Posterior vena cava (tissue), 2 donors: Measurements from ENCODE around the gene DLGAP1. TPM values are rescaled to one million over a fixed set of nuclear protein-coding genes. Genes with fewer than 3 reads are reported as not detected.
A peak's percentile ranks its signal among the peaks of the same experiment; 100 is the strongest.

Experiments
- DNase-seq: peaks from one replicate; pipeline ENCODE4 v3.0.0-alpha.2; 2020; ENCODE audit warnings: low spot score
- intact Hi-C, 2 donors: fragments of 100-400 bp; cut with DNase I; formaldehyde crosslinking; loops; one replicate each; pipeline versions ENCODE4 v1.14.1 to v1.14.2; 2022 to 2023
- total RNA-seq, 2 donors: library from RNA; stranded (reverse); fragmentation: NEBNext Ultra II Directional; extraction: Animal tissue kit (Norgen Biotek cat#: 25700); gene quantifications; one replicate each; pipeline ENCODE4 v1.2.1, GENCODE V29; 2021
- donor health status: DM: yes; HTN: yes; CAD: no.
- donor health status: DM: yes; HTN: yes; CAD: no.

The DLGAP1 gene
- total RNA-seq, 2 donors from 2014 or later = 0.05 to 0.32 TPM

DNA sequence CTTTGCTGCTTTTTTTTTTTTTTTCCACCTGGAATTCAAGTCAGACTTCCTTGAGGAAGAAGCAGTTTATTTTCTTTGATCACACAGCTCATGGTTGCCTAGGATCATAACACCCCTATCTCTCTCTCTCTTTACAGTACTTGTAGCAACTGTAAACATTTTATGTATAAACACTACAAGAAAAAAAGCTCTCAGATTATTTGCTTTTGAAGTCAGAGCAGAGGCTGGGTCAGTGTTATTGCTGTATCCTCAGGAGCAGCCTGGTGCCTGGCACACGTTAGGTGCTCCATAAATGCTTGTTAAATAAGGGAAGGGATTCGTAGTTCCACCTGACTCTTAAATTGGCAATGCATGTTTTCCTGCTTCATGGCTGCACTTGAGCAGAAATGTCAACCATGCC is 783.9 kb downstream of the DLGAP1 start:
- no peak for DNase-seq
- intact Hi-C loops = no loop called here

DNA sequence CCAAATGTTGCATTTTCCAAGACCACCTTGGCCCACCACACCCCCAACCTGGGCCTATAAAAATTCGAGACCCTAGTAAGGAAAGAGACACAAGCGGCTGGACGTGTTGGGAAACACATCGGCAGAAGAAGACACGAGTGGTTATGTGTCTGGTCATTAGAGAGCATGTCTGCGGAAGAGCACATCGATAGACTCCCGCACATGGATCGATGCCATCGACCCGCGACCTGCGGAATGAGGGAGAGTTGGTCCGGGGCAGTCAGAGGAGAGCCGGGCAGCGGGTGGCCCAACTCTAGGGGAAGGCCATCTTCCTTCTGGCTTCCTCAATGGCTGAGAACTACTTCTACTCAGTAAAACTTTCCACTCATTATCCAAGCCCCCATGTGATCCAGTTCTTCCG is 785.7 kb downstream of the DLGAP1 start:
- no peak for DNase-seq
- intact Hi-C loops = loop anchor here (5.0 to 10.0 kb wide), 3 partner anchors 75 to 215 kb away; partner anchors contain the start of gene TGIF1 (in 2 of the 2)

DNA sequence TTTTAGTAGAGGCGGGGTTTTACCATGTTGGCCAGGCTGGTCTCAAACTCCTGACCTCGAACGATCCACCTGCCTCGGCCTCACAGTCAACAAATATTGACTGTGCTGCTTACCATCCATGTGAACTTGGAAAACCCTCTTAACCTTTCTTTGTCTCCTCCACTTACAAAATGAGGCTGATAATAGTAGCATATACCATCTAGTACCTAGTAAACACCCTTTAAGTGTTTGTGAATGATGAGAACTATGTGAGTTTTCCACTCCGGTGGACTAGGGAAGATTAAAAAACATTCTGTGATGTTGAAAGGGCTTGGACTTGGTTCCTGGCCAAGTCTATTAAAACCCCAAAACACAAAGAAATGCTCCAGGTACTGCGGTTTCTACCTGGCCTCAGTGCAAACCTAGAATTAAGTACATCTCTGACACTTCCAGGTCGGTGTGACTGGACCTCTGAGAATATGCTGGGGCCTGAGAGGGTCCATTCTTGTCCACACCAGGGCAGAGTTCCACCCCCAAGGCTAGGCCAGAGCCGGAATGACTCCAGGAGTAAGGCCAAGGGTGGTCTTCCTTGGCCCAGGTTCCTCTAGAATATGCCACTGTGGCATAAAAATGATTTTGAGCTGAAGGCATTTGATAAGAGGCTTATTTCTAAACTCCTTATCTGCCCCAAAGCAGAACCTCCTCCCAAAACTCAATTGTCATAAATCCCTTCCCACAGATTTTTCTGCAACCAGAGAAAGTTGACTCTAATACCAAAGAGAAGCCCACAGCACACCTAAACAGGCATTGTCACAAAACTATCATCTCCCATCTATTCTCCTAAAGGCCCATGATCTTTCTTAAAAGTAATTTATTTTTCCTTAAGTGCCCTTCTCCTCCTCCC is 787.6 kb downstream of the DLGAP1 start:
- intact Hi-C loops = loop anchor here (5.0 to 10.0 kb wide), 3 partner anchors 73 to 213 kb away; partner anchors contain the start of gene TGIF1 (in 2 of the 2)
- no peak for DNase-seq

GRCh38 chr18:3666526-3667254 is 788.4 kb downstream of the DLGAP1 start:
- intact Hi-C loops = loop anchor here (1.0 to 10.0 kb wide), 4 partner anchors 72 to 384 kb away; partner anchors contain the start of gene TGIF1 (in 2 of the 2)
- no peak for DNase-seq

DNA sequence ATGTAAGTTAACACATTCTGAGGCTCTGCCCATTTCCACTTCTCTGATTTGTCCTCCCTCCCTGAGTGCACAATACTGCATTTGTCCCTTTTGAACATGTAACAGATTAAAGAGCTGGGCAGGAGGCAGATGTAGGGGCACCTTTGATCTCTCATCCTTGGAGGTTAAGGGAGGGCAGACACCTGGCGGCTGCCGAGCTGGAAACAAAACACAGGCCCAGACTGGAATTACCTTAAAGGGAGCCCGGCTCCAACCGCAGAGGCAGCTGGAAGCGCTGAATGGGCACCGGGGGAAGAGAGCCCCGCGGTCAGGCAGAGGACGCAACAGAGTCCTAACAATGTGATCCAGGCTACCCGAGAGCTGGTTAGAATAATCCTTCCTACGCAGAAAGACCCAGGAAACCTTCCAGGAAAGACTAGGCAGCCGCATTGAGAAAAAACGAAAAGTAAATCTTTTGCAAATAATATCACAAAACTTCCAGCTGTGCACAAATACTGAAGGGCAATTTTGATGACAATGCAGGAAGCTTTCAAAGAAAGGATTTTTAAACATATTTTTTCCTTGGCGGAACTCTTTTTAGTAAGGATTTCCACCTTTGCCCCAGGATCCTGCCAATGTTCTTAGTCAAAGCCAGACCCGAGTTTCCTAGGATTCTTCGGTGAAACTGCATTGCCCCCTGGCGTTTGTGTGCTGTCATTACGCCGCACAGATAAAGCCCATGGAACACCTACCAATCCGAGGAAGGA is 789.2 kb downstream of the DLGAP1 start:
- DNase-seq = peak; percentile 93
- intact Hi-C loops = loop anchor here (1.0 to 10.0 kb wide), 4 partner anchors 71 to 384 kb away; partner anchors contain the start of gene TGIF1 (in 2 of the 2)

DNA sequence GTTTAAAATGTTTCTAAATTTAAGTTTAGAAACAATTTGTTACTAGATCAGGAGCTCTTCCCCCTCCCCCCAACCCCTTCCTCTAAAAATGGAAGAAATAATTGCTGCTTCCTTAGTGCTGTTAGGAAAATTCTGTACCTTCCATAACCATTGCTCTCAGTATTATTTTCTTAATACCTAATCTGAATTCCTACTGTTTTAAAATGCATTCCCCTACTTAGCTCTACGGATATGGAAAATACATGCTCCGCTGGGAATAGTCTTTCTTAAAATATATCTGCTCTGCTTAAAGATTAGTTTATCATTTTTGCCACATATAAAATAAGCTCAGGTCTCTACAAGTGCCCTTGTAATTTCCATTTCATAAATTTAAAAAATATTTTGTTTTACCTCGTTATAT is 789.9 kb downstream of the DLGAP1 start:
- intact Hi-C loops = loop anchor here (5.0 to 10.0 kb wide), 3 partner anchors 70 to 210 kb away; partner anchors contain the start of gene TGIF1 (in 2 of the 2)
- DNase-seq = no peak

- no peak for DNase-seq
These were observed 790.4 kb downstream of the DLGAP1 start for GRCh38 chr18:3664563-3665178.

GRCh38 chr18:3663870-3664512 is 791.1 kb downstream of the DLGAP1 start:
- intact Hi-C loops = loop anchor here (2.0 to 10.0 kb wide), 3 partner anchors 69 to 383 kb away; partner anchors contain the start of gene TGIF1 (in 2 of the 2)
- no peak for DNase-seq

More at GRCh38 chr18:3664563-3665178, 790.4 kb downstream of the DLGAP1 start:
- intact Hi-C loops = loop anchor here (5.0 to 10.0 kb wide), 3 partner anchors 70 to 210 kb away; partner anchors contain the start of gene TGIF1 (in 2 of the 2)

DNA sequence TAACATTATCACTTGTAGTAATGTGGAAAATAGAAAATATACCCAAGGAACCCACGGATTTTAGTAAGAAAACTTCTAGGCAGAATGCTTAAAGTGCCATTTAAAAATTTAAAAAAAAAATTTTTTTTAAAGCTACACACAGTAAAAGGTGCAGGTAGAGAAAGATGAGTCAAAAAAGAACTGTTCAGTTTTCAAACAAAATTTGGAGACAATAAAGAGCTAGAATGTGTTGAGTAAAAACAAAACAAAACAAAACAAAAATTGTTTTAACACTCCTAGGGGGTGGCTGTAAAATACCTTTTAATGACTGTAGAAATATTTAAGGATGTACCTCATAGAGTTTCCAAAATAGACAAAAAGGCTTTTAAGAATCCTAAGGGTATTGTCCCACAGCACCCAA is 793.1 kb downstream of the DLGAP1 start:
- no peak for DNase-seq
- intact Hi-C loops = loop anchor here (2.0 to 10.0 kb wide), 3 partner anchors 67 to 381 kb away; partner anchors contain the start of gene TGIF1 (in 2 of the 2)

DNA sequence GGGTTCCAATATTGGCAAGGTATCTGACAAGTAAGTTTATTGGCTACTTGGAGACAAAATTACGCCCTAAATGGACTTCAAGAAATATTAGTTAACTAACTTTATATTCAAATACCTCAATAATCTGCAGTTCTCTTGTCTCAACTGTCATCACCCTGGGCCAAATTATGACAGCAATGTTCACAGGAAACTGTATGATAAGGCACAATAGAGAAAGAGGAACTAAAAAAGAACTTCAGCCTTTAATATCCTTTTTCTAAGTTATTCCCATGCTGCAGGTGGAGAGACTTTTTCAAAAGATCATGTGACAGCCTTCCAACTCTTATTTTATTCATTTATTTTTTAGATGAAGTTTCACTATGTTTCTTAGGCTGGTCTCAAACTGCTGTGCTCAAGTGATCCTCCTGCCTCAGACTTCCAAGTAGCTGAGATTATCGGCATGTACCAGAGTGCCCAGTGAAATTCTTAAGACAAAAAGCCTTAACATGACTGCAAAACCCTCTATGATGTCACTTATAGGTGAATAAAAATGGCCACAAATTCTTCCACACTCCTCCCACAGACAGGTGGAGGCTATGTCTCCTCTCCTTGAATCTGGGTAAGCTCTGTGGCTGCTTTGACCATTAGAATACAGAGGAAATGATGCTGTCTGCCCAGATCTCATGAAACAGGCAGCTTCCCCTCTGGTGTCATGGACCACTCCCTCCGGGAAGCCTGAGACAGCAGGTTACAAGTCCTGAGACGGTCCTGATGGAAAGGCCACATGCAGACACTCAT is 794.2 kb downstream of the DLGAP1 start:
- intact Hi-C loops = loop anchor here (10.0 kb wide), 2 partner anchors 66 to 206 kb away; partner anchors contain the start of gene TGIF1 (in 2 of the 2)
- DNase-seq = no peak

DNA sequence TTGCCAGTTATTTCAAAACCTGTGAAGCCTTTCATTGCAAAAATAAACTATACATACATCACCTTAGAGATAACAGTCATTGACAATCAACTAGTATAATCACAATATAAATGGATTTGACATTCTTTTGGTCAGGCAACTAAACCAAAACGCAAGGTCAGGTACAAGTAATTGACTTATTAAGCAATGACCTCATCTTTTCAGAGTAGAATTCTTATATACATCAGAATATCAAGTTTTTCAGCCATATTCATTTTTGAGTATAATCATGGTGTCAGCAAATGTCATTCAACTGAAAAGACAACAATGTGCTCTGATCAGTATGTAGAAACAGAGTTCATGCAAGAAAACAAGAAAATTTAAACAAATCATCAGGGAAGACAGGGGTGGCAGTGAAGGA is 796.6 kb downstream of the DLGAP1 start:
- DNase-seq = no peak
- intact Hi-C loops = no loop called here

DNA sequence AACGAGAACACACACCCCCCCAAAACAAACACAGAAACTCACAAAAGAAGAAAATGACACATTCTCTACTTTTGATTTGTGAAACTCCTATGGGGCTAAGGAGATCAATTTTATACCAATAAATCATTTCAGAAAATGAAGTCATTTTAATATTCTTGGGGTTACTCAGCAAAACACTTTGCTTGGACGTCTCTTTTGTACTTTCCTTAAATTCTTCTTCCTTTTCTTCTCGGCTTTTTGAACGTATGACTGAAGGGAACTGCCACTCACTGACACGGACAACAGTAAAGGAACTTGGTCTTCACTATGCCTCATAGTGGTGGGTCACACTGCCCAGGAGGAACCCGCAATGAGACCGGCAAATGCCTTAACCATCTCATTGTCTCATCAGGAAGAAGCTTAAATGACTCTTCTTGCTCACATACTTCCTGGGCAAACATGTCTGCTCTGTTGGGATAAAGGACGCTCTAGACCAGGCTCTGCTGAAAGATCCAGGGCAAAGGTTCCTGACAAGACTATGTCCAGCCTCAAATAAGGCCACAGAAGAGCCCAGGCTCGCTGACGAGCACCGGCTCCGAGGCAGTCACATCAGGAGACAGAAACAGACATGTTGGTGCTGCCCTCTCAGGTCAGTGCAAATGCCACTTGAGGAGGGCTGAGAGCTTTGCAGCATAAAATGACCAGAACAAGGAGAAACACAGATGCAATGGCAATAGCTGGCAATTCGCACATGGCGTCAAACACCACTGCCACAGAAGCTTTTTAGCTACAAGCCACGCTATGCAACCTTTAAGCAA is 799.7 kb downstream of the DLGAP1 start:
- no peak for DNase-seq
- intact Hi-C loops = no loop called here

DNA sequence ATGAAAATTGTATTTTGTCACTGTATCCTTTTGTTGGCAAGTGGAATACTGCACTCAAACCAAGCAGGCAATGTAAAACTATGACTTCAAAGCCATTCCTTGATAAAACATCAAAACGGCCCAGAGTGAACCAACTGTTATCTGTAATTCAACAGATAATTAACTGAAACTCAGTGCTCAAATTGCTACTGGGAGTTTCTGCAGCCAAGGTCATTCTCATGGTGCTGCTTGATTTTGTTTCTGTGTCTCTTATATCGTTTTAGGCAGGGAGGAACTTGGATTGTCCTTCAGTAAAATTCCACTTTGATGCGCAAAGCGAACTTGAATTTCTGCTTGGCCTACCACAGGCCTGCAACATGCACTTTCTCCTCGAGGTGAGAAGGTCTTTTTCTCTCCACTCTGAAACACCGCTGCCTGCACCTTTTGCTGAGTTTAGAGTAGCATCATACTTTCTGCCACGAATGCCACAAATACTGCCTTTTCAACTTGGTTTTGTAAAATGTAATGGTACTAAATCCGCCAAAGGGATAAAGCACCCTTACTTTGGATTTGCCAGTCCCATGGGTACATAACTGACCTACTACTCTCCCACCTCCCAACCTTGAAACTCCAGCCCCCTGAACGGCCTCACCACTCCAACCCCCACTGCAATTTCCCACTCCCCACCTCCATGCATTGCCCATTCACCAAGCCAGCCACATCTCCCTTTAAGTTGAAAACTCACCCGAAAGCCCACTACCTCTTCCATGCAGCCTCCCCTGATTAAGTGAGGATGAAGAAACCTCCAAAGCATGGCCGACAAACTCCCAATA is 800.5 kb downstream of the DLGAP1 start:
- DNase-seq = no peak
- intact Hi-C loops = no loop called here

DNA sequence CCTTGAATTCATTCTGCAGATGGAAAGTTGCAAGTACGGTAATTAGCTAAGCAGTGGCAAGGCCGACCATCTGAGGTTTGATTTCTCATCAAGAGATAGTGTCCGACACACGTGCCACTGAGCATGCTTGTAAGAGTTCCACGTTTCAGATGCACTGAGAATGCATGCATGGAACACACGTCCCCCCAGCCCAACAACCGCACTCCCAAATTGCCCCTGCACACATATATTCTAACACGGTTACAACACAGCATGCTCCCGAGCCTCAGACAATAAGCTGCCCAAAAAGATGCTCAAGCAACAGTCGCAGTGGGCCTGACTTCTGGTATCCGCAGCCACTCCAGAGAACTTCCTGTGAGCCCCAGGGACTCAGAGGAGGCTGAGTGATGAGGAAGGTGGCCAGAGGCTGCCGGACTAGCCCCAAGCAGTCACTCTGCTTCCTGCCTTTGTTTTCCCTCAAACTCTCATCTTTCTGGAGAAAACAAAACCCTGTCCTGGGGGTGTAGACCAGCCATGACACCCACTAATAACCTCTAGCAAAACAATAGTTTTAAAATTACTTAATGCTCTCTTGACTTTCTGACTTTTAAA is 801.2 kb downstream of the DLGAP1 start:
- intact Hi-C loops = no loop called here
- DNase-seq = no peak

- DNase-seq = no peak
- intact Hi-C loops = no loop called here
These were observed 801.8 kb downstream of the DLGAP1 start for GRCh38 chr18:3653263-3653850.
